Ectodermal cell (in vitro differentiated cells): ENCODE data around the gene AIG1.

Experiments
- H3K27ac ChIP-seq: 2 replicates; pipeline ENCODE4 v1.7.0; 2013; ENCODE audit warnings: mild to moderate bottlenecking, low read depth, low read length; ENCODE audit not compliant: insufficient read depth, poor library complexity, severe bottlenecking
- H3K27me3 ChIP-seq: 2 replicates; pipeline ENCODE4 v1.7.0; 2013; ENCODE audit warnings: mild to moderate bottlenecking, low read length; ENCODE audit not compliant: insufficient read depth, control insufficient read depth, poor library complexity, severe bottlenecking
- H3K36me3 ChIP-seq: one replicate; pipeline ENCODE4 v1.7.0; 2013; ENCODE audit warnings: low read length; ENCODE audit not compliant: control insufficient read depth, insufficient read depth
- H3K4me1 ChIP-seq: one replicate; pipeline ENCODE4 v1.7.0; 2013; ENCODE audit warnings: low read length; ENCODE audit not compliant: control insufficient read depth, insufficient read depth
- H3K4me3 ChIP-seq: 2 replicates; pipeline ENCODE4 v1.7.0; 2013; ENCODE audit warnings: low read depth, low read length, control low read depth; ENCODE audit not compliant: insufficient read depth
- H3K9me3 ChIP-seq: 2 replicates; pipeline ENCODE4 v1.7.0; 2013; ENCODE audit warnings: mild to moderate bottlenecking, low read length, moderate library complexity; ENCODE audit not compliant: control insufficient read depth
- WGBS, 2 experiments: methylation state at CpG; one replicate each; pipeline ENCODE4 v1.1.7; 2013; ENCODE audit warnings: missing lambda C conversion rate in 2 of 2; 5-methylcytosine and 5-hydroxymethylcytosine counted together

AIG1 gene

GRCh38 chr6:143125455-143125854 lies 64.8 kb downstream of the AIG1 start:
- no peaks in the 10 kb centered on the region for H3K36me3 ChIP-seq
- H3K27me3 ChIP-seq: no peaks in the 10 kb centered on the region
- WGBS, 2 experiments: 80 to 88% methylated on average over 2 to 3 of the region's 3 CpGs
- H3K9me3 ChIP-seq: no peaks in the 10 kb centered on the region
- H3K27ac ChIP-seq: no peak overlapping the region
- H3K4me3 ChIP-seq: no peak overlapping the region
- no peaks in the 10 kb centered on the region for H3K4me1 ChIP-seq

- Histone ChIP-seq H3K27ac (no peak overlapping the region), H3K27me3 (no peaks in the 10 kb centered on the region), H3K9me3 (no peaks in the 10 kb centered on the region), H3K4me1 (no peaks in the 10 kb centered on the region), H3K36me3 (no peaks in the 10 kb centered on the region), H3K4me3 (no peak overlapping the region)
- 90 to 93% methylated on average over 12 of the region's 12 CpGs for WGBS, 2 experiments
Observed at GRCh38 chr6:143125864-143126573, 65.3 kb downstream of the AIG1 start.

GRCh38 chr6:143126574-143126941 lies 65.9 kb downstream of the AIG1 start:
- no peak overlapping the region for H3K27ac ChIP-seq
- no peaks in the 10 kb centered on the region for H3K9me3 ChIP-seq
- no peaks in the 10 kb centered on the region for H3K36me3 ChIP-seq
- H3K4me1 ChIP-seq: no peaks in the 10 kb centered on the region
- no CpG with 5 or more reads among the region's 1 CpG for WGBS, 2 experiments
- H3K27me3 ChIP-seq: no peaks in the 10 kb centered on the region
- H3K4me3 ChIP-seq: no peak overlapping the region

- H3K4me1 ChIP-seq: no peaks in the 10 kb centered on the region
- no peaks in the 10 kb centered on the region for H3K36me3 ChIP-seq
- no peaks in the 10 kb centered on the region for H3K27me3 ChIP-seq
- 94 to 97% methylated on average over 2 to 3 of the region's 3 CpGs for WGBS, 2 experiments
- no peak overlapping the region for H3K4me3 ChIP-seq
- H3K9me3 ChIP-seq: no peaks in the 10 kb centered on the region
- H3K27ac ChIP-seq: no peak overlapping the region
Observed at GRCh38 chr6:143127941-143128680, 67.4 kb downstream of the AIG1 start.

GRCh38 chr6:143128681-143129015 lies 68.0 kb downstream of the AIG1 start:
- Histone ChIP-seq H3K27me3 (no peaks in the 10 kb centered on the region), H3K27ac (no peak overlapping the region), H3K4me1 (no peaks in the 10 kb centered on the region), H3K9me3 (no peaks in the 10 kb centered on the region), H3K4me3 (no peak overlapping the region), H3K36me3 (no peaks in the 10 kb centered on the region)

- no CpG with 5 or more reads among the region's 1 CpG for WGBS, 2 experiments
- Histone ChIP-seq H3K4me3 (no peak overlapping the region), H3K27me3 (no peaks in the 10 kb centered on the region), H3K36me3 (no peaks in the 10 kb centered on the region), H3K4me1 (no peaks in the 10 kb centered on the region), H3K9me3 (no peaks in the 10 kb centered on the region), H3K27ac (no peak overlapping the region)
Observed at GRCh38 chr6:143130928-143131327, 70.2 kb downstream of the AIG1 start.

- H3K9me3 ChIP-seq: no peaks in the 10 kb centered on the region
- no peaks in the 10 kb centered on the region for H3K36me3 ChIP-seq
- H3K4me1 ChIP-seq: no peaks in the 10 kb centered on the region
- no peak overlapping the region for H3K4me3 ChIP-seq
- no peak overlapping the region for H3K27ac ChIP-seq
- H3K27me3 ChIP-seq: no peaks in the 10 kb centered on the region
- WGBS, 2 experiments: 90 to 98% methylated on average over 2 of the region's 2 CpGs
Observed at GRCh38 chr6:143135325-143135724, 74.6 kb downstream of the AIG1 start.

- WGBS, 2 experiments: 91 to 99% methylated on average over 1 to 2 of the region's 3 CpGs
- H3K4me1 ChIP-seq: no peaks in the 10 kb centered on the region
- no peak overlapping the region for H3K4me3 ChIP-seq
Observed at GRCh38 chr6:143135797-143136561, 75.3 kb downstream of the AIG1 start.

GRCh38 chr6:143136647-143137046 lies 76.0 kb downstream of the AIG1 start:
- no peaks in the 10 kb centered on the region for H3K36me3 ChIP-seq

More at GRCh38 chr6:143135797-143136561, 75.3 kb downstream of the AIG1 start:
- H3K36me3 ChIP-seq: no peaks in the 10 kb centered on the region
- H3K27ac ChIP-seq: no peak overlapping the region
- H3K9me3 ChIP-seq: no peaks in the 10 kb centered on the region
- H3K27me3 ChIP-seq: no peaks in the 10 kb centered on the region

GRCh38 chr6:143139239-143139784 lies 78.6 kb downstream of the AIG1 start:
- H3K9me3 ChIP-seq: no peaks in the 10 kb centered on the region
- no peaks in the 10 kb centered on the region for H3K27me3 ChIP-seq
- 96% methylated on average over 3 of the region's 3 CpGs for WGBS, 2 experiments
- H3K36me3 ChIP-seq: no peaks in the 10 kb centered on the region
- no peaks in the 10 kb centered on the region for H3K4me1 ChIP-seq
- no peak overlapping the region for H3K4me3 ChIP-seq
- H3K27ac ChIP-seq: no peak overlapping the region

More at GRCh38 chr6:143136647-143137046, 76.0 kb downstream of the AIG1 start:
- Histone ChIP-seq H3K9me3 (no peaks in the 10 kb centered on the region), H3K27me3 (no peaks in the 10 kb centered on the region), H3K27ac (no peak overlapping the region), H3K4me3 (no peak overlapping the region), H3K4me1 (no peaks in the 10 kb centered on the region)
- WGBS, 2 experiments: 86 to 89% methylated on average over 2 to 3 of the region's 3 CpGs
